ENCODE measurements around the gene CS.
A peak's percentile ranks its signal among the peaks of the same experiment; 100 is the strongest.
"Not testable (repeated sequence)": the region's sequence is repeated elsewhere in the genome, so short reads cannot be mapped to it uniquely, and the experiment has no call there.

Gene CS

GRCh38 chr12:56338308-56339157 is 38.4 kb upstream of the CS start, which contains the start of gene IL23A:
TSS of gene IL23A (plus strand) at chr12:56338884. CDS start at chr12:56339045, 161 bp downstream.
- TF ChIP-seq CTCF (IDR thresholded peaks at IDR 0.05; ENCODE audit: low read depth, low read length) = no peak
- no peak within 1 kb of the TSS for H3K4me3 ChIP-seq (replicated peaks in 1 of 2; ENCODE audit: low read depth in 2 of 2, low read length in 2 of 2)
- DNase-seq (ENCODE audit: low read depth in 2 of 2) = peak in 1 of 2 donors; percentile 61

- H3K4me3 ChIP-seq (replicated peaks in 1 of 2; ENCODE audit: low read depth in 2 of 2, low read length in 2 of 2) = no peak overlapping the region
- TF ChIP-seq CTCF (IDR thresholded peaks at IDR 0.05; ENCODE audit: low read depth, low read length) = no peak
- peak in 1 of 2 donors; percentile 19 for DNase-seq (ENCODE audit: low read depth in 2 of 2)
Observed at GRCh38 chr12:56337753-56338251, 37.7 kb upstream of the CS start.

- TF ChIP-seq CTCF (IDR thresholded peaks at IDR 0.05; ENCODE audit: low read depth, low read length) = no peak
- H3K4me3 ChIP-seq (replicated peaks in 1 of 2; ENCODE audit: low read depth in 2 of 2, low read length in 2 of 2) = no peak overlapping the region
- no peak for DNase-seq (ENCODE audit: low read depth in 2 of 2)
Observed at GRCh38 chr12:56336361-56337167, 36.4 kb upstream of the CS start.

- not testable (repeated sequence) for H3K4me3 ChIP-seq (replicated peaks in 1 of 2; ENCODE audit: low read depth in 2 of 2, low read length in 2 of 2); DNase-seq (ENCODE audit: low read depth in 2 of 2)
Observed at GRCh38 chr12:56335527-56335926, 35.4 kb upstream of the CS start.

GRCh38 chr12:56334490-56334793 is 34.3 kb upstream of the CS start:
- DNase-seq (ENCODE audit: low read depth in 2 of 2) = no peak
- peak overlapping the region; percentile 54 to 63 for H3K4me3 ChIP-seq (replicated peaks in 1 of 2; ENCODE audit: low read depth in 2 of 2, low read length in 2 of 2)
- TF ChIP-seq CTCF (IDR thresholded peaks at IDR 0.05; ENCODE audit: low read depth, low read length) = no peak

- peak; percentile 99 for DNase-seq (ENCODE audit: low read depth in 2 of 2)
- TF ChIP-seq CTCF (IDR thresholded peaks at IDR 0.05; ENCODE audit: low read depth, low read length) = peak; percentile 73
- H3K4me3 ChIP-seq (replicated peaks in 1 of 2; ENCODE audit: low read depth in 2 of 2, low read length in 2 of 2) = peak within 1 kb of the TSS; percentile 54 to 63
Observed at GRCh38 chr12:56333679-56334489, 33.8 kb upstream of the CS start, which contains the start of gene PAN2. TSS of gene PAN2 (minus strand) at chr12:56334000. CDS start at chr12:56333094, 906 bp downstream.

Data from cardiac fibroblast (primary cell).